T-helper 2 cell treated with Interferon-gamma antibody and Interleukin-4, amounts not matched to agents 100 ng/mL and 5 ng/mL, for 36 hours (primary cell): ENCODE measurements around the gene ANKFY1. TPM values are rescaled to one million over a fixed set of nuclear protein-coding genes. Genes with fewer than 3 reads are reported as not detected.
"Not testable (repeated sequence)": the region's sequence is repeated elsewhere in the genome, so short reads cannot be mapped to it uniquely, and the experiment has no call there.

Source experiments
- intact Hi-C: fragments of 100-400 bp; cut with micrococcal nuclease; formaldehyde crosslinking; loops from one replicate; pipeline ENCODE4 v1.15.1; 2023
- total RNA-seq: library from RNA; stranded (reverse); gene quantifications from 2 replicates; pipeline ENCODE4 v1.2.3, GENCODE V29; 2022

ANKFY1 gene
- total RNA-seq, 1 donor from 2014 or later, result 74.3 TPM

DNA sequence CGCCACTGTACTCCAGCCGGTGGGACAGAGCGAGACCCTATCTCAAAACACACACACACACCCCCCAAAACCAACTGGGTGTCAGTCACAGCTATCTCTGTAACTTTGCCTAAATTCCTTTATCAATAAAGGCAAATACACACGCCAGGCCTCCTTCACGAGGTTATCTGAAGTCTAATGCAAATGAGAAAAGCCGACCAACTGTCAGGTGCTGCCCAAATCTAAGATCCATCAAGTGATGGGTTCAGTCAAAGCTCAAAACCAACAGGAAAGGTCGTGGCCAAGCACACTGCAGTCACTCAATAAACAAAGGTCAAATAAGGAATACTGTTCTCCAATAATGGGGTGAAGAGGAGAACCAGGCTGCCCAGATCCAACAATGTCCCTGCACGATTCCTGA is 1.1 kb downstream of the ANKFY1 start:
- intact Hi-C loops, result loop anchor here (1.0 kb wide), 2 partner anchors 103 to 120 kb away; no protein-coding TSS in a partner anchor

DNA sequence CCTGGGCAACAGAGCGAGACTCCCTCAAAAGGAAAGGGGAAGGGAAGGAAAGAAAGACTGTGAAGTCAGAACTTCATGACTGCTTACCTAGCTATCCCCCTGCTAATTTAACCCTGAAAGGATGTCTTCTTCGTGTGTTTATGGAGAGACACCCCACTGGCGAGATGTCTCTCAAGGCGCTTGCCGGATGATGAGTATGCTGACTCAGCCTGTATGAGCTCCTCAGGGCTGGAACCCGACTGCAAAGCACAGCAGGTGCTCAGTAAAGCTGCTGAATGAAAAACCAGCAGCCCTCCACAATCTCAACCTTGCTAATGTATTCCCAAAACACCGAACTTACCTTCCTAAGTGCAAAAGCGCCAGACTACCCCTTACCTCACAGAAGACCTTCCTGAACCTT is 2.3 kb downstream of the ANKFY1 start:
- intact Hi-C loops, result no loop called here

DNA sequence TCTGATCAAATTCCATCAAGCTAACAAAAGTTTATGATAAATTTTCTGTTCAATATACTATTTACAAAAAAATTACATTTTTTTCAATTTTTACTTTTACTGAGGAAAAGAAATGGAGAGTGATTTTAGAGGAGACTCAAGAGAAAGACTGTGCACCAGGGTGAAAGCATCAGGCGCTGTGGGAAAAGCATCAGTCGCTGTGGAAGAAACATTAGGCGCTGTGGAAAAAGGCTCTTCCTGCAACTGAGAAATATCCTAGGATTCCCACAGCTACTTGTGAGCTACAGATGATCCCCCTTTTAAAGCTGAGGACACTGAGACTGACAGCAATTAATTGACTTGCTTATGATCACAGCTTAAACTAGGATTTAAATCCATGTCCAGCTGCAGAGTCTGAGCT is 4.9 kb downstream of the ANKFY1 start:
- intact Hi-C loops, result no loop called here

- intact Hi-C loops, result no loop called here
Measured at GRCh38 chr17:4256952-4257351, 6.8 kb downstream of the ANKFY1 start.

DNA sequence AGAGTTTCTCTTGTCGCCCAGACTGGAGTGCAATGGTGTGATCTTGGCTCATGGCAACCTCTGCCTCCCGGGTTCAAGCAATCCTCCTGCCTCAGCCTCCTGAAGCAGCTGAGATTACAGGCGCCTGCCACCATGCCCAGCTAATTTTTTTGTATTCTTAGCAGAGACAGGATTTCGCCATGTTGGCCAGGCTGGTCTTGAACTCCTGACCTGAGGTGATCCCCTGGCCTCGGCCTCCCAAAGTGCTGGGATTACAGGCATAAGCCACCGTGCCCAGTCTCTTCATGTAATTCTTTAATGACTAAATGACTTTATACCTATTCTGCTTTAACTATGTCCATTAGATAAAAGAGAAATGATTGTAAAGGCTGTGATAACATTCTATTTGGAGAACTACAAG is 8.5 kb downstream of the ANKFY1 start:
- intact Hi-C loops, result not testable (repeated sequence)

- intact Hi-C loops, result no loop called here
Measured at GRCh38 chr17:4250887-4251286, 12.9 kb downstream of the ANKFY1 start.

- intact Hi-C loops, result no loop called here
Measured at GRCh38 chr17:4249452-4250029, 14.2 kb downstream of the ANKFY1 start.

DNA sequence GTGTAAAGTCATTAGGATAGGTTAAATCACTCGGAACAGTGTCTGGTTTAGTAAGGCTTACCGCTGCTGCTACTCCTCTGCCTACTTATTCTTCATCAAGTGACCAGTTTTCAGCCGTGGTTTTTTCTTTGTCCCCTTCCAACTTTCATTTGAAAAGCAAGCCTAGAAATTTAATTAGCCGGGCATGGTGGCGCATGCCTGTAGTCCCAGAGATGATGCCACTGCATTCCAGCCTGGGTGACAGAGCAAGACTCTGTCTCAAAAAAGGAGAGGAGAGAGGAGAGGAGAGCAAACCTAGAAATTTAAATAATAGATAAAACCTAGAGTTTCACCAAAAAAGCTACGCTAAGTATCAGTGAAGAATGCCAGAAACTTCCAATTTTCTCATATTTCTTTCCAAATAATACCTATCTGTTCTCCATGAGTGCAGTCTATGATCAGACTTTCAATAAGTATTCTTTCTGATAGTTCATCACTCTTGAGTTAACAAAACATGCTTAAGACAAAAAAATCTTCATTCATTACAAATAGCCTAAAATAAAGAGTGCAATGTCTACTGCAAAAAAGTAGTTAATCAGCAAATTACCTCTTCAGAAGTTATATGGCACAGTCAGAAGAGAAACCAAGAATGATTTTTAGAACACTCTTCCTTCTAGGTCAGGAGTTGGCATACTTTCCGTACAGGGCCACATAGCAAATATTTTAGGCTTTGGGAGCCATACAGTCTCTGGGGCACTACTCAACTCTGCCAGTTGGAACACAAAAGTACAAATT is 15.1 kb downstream of the ANKFY1 start:
- intact Hi-C loops, result no loop called here

GRCh38 chr17:4247971-4248388 is 15.8 kb downstream of the ANKFY1 start:
- intact Hi-C loops, result no loop called here

DNA sequence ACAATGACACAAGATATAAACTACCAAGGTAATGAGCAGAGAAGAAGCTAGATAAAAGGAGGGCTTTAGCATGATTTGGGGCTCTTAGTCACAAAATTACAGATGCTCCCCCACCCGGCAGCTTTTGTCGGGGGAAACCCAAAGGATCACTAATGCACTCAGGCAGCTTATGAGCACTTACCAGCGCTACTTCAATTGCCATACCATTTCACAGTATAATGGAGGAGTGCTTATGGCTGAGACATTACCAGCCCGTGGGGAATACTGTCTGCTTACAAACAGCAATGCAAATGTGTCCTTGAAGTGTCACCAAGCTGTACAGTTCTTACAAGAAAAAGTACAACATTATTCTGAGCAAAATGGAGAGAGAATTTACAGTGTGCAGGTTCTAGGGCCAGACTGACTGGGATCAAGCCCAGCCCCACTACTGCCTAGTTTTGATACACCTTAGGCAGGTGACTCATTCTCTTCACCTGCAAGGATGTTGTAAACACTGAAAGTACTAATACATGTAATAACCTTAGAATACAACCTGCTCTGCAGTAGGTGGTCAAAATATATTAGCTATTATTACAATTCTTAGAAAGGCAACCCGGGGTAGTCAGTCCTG is 16.3 kb downstream of the ANKFY1 start:
- intact Hi-C loops, result no loop called here

DNA sequence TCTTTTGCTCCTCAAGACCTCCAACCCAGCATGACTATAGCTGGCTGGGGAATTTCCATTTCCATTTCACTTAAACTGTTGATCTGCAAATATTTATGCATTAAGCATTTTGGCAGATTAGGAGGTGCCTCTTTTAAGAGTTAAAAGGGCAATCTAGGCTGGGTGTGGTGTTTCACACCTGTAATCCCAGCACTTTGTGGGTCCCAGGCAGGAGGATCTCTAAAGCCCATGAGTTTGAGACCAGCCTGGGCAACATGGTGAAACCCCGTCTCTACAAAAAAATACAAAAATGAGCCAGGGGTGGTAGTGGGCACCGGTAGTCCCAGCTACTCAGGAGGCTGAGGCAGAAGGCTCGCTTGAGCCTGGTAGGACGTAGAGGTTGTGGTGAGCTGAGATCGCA is 17.1 kb downstream of the ANKFY1 start:
- intact Hi-C loops, result no loop called here

DNA sequence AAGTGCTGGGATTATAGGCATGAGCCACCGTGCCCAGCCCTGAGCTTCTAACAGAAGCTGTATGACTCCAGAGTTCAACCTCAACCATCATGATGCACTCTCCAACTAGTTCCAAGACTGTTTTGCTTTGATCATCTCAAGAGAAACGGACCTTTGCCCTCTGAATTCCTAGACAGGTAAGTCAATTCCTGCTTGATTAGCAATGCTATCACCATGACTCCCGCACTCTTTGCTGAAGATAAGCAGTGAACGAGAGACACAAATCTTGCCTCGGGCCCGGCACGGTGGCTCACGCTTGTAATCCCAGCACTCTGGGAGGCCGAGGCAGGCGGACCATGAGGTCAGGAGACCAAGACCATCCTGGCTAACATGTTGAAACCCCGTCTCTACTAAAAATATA is 22.2 kb downstream of the ANKFY1 start:
- intact Hi-C loops, result no loop called here

GRCh38 chr17:4236456-4236855 is 27.3 kb downstream of the ANKFY1 start:
- intact Hi-C loops, result no loop called here

GRCh38 chr17:4235372-4236279 is 28.2 kb downstream of the ANKFY1 start:
- intact Hi-C loops, result no loop called here

DNA sequence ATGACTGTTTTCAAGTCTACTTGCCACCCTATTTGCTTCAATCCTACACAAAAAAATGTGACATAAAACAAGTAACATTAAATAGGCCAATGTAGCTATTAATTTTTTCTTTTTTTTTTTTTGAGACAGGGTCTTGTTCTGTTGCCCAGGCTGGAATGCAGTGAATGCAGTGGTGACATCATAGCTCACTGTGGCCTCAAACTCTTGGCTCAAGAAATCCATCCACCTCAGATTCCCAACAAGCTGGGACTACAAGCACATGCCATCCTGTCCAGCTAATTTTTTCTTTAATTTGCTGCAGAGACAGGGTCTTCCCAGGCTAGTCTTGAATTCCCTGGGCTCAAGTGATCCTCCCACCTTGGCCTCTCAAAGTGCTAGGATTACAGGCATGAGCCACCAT is 29.4 kb downstream of the ANKFY1 start:
- intact Hi-C loops, result no loop called here

DNA sequence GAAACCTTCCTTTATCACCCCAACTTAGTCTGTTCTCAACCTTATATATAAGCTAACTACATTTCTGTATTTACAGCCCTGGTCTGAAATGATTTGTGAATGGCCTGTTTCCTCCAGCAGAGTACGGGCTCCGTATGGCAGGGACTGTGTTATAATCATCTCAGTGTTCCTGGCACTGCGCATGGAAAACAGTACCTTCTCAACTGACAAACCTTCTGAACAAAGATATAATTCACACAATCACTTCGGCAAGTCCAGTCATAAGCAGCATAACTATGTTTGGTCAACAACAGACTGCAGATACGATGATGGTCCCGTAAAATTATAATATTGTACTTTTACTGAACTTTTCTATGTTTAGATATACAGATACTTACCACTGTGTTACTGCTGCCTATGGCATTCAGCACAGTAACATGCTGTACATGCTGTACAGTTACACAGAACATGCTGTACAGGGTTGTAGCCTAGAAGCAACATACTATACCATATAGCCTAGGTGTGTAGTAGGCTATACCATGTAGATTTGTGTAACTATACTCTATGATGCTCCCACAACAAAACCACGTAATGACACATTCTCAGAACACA is 30.0 kb downstream of the ANKFY1 start:
- intact Hi-C loops, result no loop called here

DNA sequence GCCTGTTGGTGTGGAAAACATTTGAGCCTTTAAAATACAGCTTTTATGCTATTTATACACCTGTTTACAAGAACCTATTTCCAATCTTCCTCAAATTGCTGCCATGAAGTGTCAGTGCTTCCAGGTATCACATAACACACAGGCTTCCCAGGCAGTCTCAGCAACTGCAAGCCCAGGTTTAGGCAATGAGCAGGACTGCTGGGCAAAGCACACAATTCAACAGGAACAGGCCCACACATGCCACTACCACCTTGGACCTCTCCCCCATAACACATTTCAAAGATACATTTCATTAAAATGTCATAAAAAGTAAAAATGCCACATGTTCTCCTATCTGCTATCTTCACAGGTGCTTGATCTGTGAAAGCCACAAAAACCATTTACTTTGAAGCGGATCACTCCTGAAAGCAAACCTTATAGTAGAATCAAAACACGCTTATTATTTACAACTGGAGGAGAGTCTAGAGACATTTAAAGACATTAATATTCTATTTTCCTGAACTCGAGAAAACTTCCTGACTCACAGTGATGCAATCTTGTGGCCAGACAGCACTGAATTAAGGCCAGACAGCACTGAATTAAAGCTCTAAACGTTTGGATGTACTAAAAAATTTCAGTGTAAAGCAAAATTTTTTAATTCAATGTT is 31.5 kb downstream of the ANKFY1 start:
- intact Hi-C loops, result no loop called here

DNA sequence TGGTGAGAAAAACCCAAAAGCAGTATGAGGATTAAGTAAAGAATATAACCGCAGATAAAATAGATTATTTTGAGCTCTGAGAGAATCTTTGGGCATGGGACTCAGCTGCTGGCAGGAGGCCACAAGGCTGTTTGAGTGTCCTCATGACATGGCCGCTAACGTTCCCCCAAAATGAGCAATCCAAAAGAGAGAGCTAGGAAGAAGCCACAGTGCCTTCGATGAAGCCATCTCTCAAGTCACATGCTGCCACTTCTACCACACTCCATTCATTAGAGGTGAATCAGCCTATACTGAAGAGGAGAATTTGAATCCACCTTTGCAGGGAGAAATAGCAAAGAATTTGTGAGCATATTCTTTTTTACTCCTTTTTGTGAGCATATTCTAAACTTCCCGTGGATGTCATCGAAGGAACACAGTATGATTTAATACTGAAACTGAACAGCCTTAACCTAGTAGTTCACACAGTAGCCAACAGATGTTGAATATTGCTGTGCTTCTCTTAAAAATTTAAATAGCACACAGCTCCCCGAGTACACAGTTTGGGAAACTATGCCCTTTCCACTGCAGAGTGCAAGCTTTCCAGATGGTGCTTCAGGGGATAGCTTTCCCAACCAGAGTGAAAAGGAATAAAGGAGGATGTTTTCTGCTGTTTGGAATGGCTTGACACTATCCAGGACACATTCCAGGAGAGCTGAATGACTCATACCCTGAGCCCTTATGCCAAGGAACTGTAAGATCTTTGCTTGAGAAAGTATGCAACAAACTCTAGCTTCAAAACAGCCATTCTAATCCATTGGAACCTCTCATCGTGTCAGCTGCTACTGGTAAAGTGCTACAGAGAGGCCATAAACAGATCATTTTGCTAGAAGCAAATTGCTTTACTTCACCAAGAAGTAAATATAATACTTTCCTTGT is 33.9 kb downstream of the ANKFY1 start:
- intact Hi-C loops, result no loop called here

DNA sequence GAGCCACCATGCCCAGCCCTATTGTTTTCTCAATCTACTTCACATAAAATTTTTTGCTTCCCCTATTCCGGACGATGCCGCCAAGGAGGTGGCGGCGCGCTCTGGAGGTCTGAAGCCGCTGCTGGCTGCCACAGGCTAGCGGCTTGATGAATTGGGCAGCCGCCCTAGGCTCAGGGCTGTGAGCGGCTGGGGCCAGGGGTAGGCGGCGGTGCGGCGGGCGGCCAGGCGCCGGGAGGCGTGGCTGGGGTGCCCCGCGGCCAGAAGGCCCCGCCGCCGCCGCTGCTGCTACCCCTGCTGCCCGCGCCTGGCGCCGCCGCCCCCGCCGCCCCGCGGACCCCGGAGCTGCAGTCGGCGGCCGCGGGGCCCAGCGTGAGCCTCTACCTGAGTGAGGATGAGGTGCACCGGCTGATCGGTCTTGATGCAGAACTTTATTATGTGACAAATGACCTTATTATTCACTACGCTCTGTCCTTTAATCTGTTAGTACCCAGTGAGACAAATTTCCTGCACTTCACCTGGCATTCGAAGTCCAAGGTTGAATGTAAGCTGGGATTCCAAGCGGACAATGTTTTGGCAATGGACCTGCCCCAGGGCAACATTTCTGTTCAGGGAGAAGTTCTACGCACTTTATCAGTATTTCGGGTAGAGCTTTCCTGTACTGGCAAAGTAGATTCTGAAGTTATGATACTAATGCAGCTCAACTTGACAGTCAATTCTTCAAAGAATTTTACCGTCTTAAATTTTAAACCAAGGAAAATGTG is 41.7 kb downstream of the ANKFY1 start:
- intact Hi-C loops, result no loop called here
